ENCODE data around the gene FHL5.

The FHL5 gene

GRCh38 chr6:96563853-96564252 lies 925 bp downstream of the FHL5 start:
- no peaks in the 10 kb centered on the region for H3K27me3 ChIP-seq (ENCODE audit: insufficient read depth, low read depth)
- H3K4me1 ChIP-seq (ENCODE audit: low read depth, poor library complexity, severe bottlenecking), result no peaks in the 10 kb centered on the region
- no peaks in the 10 kb centered on the region for H3K79me2 ChIP-seq (ENCODE audit: insufficient read depth, low read depth)
- H3K4me2 ChIP-seq, result no peak overlapping the region
- H3K36me3 ChIP-seq (ENCODE audit: insufficient read depth), result no peaks in the 10 kb centered on the region
- H3K4me3 ChIP-seq (IDR thresholded peaks at IDR 0.05; ENCODE audit: insufficient read depth, low read depth, low read length), result no peak overlapping the region
- H4K20me1 ChIP-seq (ENCODE audit: insufficient read depth), result no peaks in the 10 kb centered on the region
- no peak for TF ChIP-seq CTCF (conservative IDR thresholded peaks at IDR 0.05; ENCODE audit: low read depth, low read length)
- H2AFZ ChIP-seq (ENCODE audit: low read depth), result no peak overlapping the region
- no peak overlapping the region for H3K9ac ChIP-seq
- H3K27ac ChIP-seq, result no peak overlapping the region

GRCh38 chr6:96570053-96570452 lies 7.1 kb downstream of the FHL5 start:
- H3K4me1 ChIP-seq (ENCODE audit: low read depth, poor library complexity, severe bottlenecking), result no peaks in the 10 kb centered on the region

GRCh38 chr6:96571551-96571950 lies 8.6 kb downstream of the FHL5 start:
- H3K27ac ChIP-seq, result no peak overlapping the region
- no peaks in the 10 kb centered on the region for H4K20me1 ChIP-seq (ENCODE audit: insufficient read depth)
- no peak overlapping the region for H3K4me2 ChIP-seq
- H3K36me3 ChIP-seq (ENCODE audit: insufficient read depth), result no peaks in the 10 kb centered on the region
- H3K4me1 ChIP-seq (ENCODE audit: low read depth, poor library complexity, severe bottlenecking), result no peaks in the 10 kb centered on the region
- TF ChIP-seq CTCF (conservative IDR thresholded peaks at IDR 0.05; ENCODE audit: low read depth, low read length), result no peak
- no peak overlapping the region for H2AFZ ChIP-seq (ENCODE audit: low read depth)
- no peaks in the 10 kb centered on the region for H3K79me2 ChIP-seq (ENCODE audit: insufficient read depth, low read depth)
- no peak overlapping the region for H3K9ac ChIP-seq
- H3K4me3 ChIP-seq (IDR thresholded peaks at IDR 0.05; ENCODE audit: insufficient read depth, low read depth, low read length), result no peak overlapping the region
- no peaks in the 10 kb centered on the region for H3K27me3 ChIP-seq (ENCODE audit: insufficient read depth, low read depth)

More at GRCh38 chr6:96570053-96570452, 7.1 kb downstream of the FHL5 start:
- Histone ChIP-seq H3K9ac (no peak overlapping the region), H3K4me3 (IDR thresholded peaks at IDR 0.05; ENCODE audit: insufficient read depth, low read depth, low read length) (no peak overlapping the region), H3K27ac (no peak overlapping the region), H3K27me3 (ENCODE audit: insufficient read depth, low read depth) (no peaks in the 10 kb centered on the region), H3K36me3 (ENCODE audit: insufficient read depth) (no peaks in the 10 kb centered on the region), H4K20me1 (ENCODE audit: insufficient read depth) (no peaks in the 10 kb centered on the region), H2AFZ (ENCODE audit: low read depth) (no peak overlapping the region), H3K4me2 (no peak overlapping the region), H3K79me2 (ENCODE audit: insufficient read depth, low read depth) (no peaks in the 10 kb centered on the region)
- TF ChIP-seq CTCF (conservative IDR thresholded peaks at IDR 0.05; ENCODE audit: low read depth, low read length), result no peak

- no peak overlapping the region for H3K9ac ChIP-seq
- H3K4me3 ChIP-seq (IDR thresholded peaks at IDR 0.05; ENCODE audit: insufficient read depth, low read depth, low read length), result no peak overlapping the region
- H2AFZ ChIP-seq (ENCODE audit: low read depth), result no peak overlapping the region
- H3K27me3 ChIP-seq (ENCODE audit: insufficient read depth, low read depth), result no peaks in the 10 kb centered on the region
- no peak overlapping the region for H3K27ac ChIP-seq
- H4K20me1 ChIP-seq (ENCODE audit: insufficient read depth), result no peaks in the 10 kb centered on the region
- H3K4me2 ChIP-seq, result no peak overlapping the region
- no peaks in the 10 kb centered on the region for H3K79me2 ChIP-seq (ENCODE audit: insufficient read depth, low read depth)
- no peak for TF ChIP-seq CTCF (conservative IDR thresholded peaks at IDR 0.05; ENCODE audit: low read depth, low read length)
- H3K4me1 ChIP-seq (ENCODE audit: low read depth, poor library complexity, severe bottlenecking), result no peaks in the 10 kb centered on the region
- H3K36me3 ChIP-seq (ENCODE audit: insufficient read depth), result no peaks in the 10 kb centered on the region
Measured at GRCh38 chr6:96575359-96575758, 12.4 kb downstream of the FHL5 start.
